ENCODE measurements around the gene IGLL1.
A peak's percentile ranks its signal among the peaks of the same experiment; 100 is the strongest.

The IGLL1 gene

GRCh38 chr22:23608583-23608982 lies 28.5 kb upstream of the IGLL1 start:
- no peak for TF ChIP-seq CTCF (IDR thresholded peaks at IDR 0.05; ENCODE audit: insufficient read depth, low read length)
- TF ChIP-seq GABPA (IDR thresholded peaks at IDR 0.05; ENCODE audit: low read depth) = no peak
- no peak for TF ChIP-seq POLR2AphosphoS5 (IDR thresholded peaks at IDR 0.05; ENCODE audit: low read depth)
- TF ChIP-seq SPI1 (IDR thresholded peaks at IDR 0.05; ENCODE audit: borderline replicate concordance, low read depth) = no peak
- TF ChIP-seq REST (IDR thresholded peaks at IDR 0.05; ENCODE audit: insufficient replicate concordance, low read depth) = peak; percentile 93
- DNase-seq (ENCODE audit: low read depth in 1 of 2, low spot score in 1 of 2) = no peak
- no peak overlapping the region for H3K4me3 ChIP-seq (replicated peaks; ENCODE audit: insufficient read depth, low read length)
- no peaks in the 10 kb centered on the region for H3K27me3 ChIP-seq (ENCODE audit: insufficient read depth, poor library complexity, severe bottlenecking)
- H3K27ac ChIP-seq (replicated peaks) = no peak overlapping the region

GRCh38 chr22:23606204-23607131 lies 26.4 kb upstream of the IGLL1 start:
- no peak overlapping the region for H3K27ac ChIP-seq (replicated peaks)
- no peaks in the 10 kb centered on the region for H3K27me3 ChIP-seq (ENCODE audit: insufficient read depth, poor library complexity, severe bottlenecking)
- DNase-seq (ENCODE audit: low read depth in 1 of 2, low spot score in 1 of 2) = no peak
- no peak overlapping the region for H3K4me3 ChIP-seq (replicated peaks; ENCODE audit: insufficient read depth, low read length)
- TF ChIP-seq GABPA (IDR thresholded peaks at IDR 0.05; ENCODE audit: low read depth) (no peak), SPI1 (IDR thresholded peaks at IDR 0.05; ENCODE audit: borderline replicate concordance, low read depth) (no peak), CTCF (IDR thresholded peaks at IDR 0.05; ENCODE audit: insufficient read depth, low read length) (no peak), REST (IDR thresholded peaks at IDR 0.05; ENCODE audit: insufficient replicate concordance, low read depth) (no peak), POLR2AphosphoS5 (IDR thresholded peaks at IDR 0.05; ENCODE audit: low read depth) (no peak)

- Histone ChIP-seq H3K27me3 (ENCODE audit: insufficient read depth, poor library complexity, severe bottlenecking) (no peaks in the 10 kb centered on the region), H3K4me3 (replicated peaks; ENCODE audit: insufficient read depth, low read length) (no peak overlapping the region), H3K27ac (replicated peaks) (no peak overlapping the region)
- TF ChIP-seq REST (IDR thresholded peaks at IDR 0.05; ENCODE audit: insufficient replicate concordance, low read depth) = no peak
- no peak for DNase-seq (ENCODE audit: low read depth in 1 of 2, low spot score in 1 of 2)
These were observed 25.0 kb upstream of the IGLL1 start for GRCh38 chr22:23604939-23605712.
